Jurkat, Clone E6-1 (cell line): ENCODE results near the gene CLEC17A.
"Not testable (repeated sequence)": the region's sequence is repeated elsewhere in the genome, so short reads cannot be mapped to it uniquely, and the experiment has no call there.

Experiments
- DNase-seq: peaks from one replicate; pipeline ENCODE4 v3.0.0-alpha.2; 2011; ENCODE audit warnings: low read depth, low spot score
- H3K4me3 ChIP-seq: 2 replicates; pipeline ENCODE4 v1.5.1; 2011; ENCODE audit warnings: mild to moderate bottlenecking, low read length, control low read depth, moderate library complexity

Gene CLEC17A

GRCh38 chr19:14556662-14557188 lies 26.2 kb upstream of the CLEC17A start:
- no peak overlapping the region for H3K4me3 ChIP-seq
- peak; percentile 35 for DNase-seq

GRCh38 chr19:14558370-14559066 lies 24.4 kb upstream of the CLEC17A start:
- DNase-seq = no peak
- H3K4me3 ChIP-seq = no peak overlapping the region

GRCh38 chr19:14559916-14560775 lies 22.7 kb upstream of the CLEC17A start:
- no peak overlapping the region for H3K4me3 ChIP-seq
- DNase-seq = no peak

DNA sequence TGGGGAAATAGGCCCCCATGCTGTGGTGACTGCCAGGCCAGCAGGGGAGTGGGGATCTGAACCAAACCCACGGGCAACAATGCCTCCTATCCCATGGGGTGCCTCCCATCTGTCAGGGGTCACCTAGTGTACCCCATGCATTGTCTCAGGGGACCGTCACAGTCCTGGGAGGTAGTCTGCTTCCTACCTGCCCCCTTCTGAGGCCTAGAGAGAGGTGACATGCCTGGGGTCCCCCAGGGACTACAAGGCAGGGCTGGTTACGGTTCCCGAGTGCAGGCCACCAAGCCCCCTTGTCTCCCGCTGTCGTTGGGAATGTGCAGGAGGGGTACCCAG lies 22.1 kb upstream of the CLEC17A start:
- no peak overlapping the region for H3K4me3 ChIP-seq
- DNase-seq = no peak

DNA sequence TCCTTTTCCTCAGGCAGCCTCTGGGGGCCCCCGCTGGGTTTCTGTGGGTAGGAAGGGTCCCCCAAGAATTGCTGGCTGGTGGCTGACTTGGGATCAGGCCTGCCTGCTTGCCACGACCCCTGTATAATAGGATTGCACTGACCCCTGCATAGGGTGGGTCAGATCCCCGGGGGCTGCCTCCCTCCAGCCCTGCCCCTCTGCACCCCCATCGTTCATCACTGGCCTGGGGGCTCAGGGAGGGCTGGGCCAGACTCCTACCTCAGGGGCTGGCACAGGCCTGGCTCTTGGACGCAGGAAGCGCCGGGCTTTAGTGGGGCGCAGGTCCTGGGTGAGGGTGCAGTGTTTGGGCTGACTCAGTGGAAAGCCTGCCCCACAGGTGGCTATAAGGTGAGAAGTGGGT lies 21.6 kb upstream of the CLEC17A start:
- no peak for DNase-seq
- H3K4me3 ChIP-seq = no peak overlapping the region

GRCh38 chr19:14561847-14562351 lies 21.0 kb upstream of the CLEC17A start:
- DNase-seq = no peak
- H3K4me3 ChIP-seq = no peak overlapping the region

DNA sequence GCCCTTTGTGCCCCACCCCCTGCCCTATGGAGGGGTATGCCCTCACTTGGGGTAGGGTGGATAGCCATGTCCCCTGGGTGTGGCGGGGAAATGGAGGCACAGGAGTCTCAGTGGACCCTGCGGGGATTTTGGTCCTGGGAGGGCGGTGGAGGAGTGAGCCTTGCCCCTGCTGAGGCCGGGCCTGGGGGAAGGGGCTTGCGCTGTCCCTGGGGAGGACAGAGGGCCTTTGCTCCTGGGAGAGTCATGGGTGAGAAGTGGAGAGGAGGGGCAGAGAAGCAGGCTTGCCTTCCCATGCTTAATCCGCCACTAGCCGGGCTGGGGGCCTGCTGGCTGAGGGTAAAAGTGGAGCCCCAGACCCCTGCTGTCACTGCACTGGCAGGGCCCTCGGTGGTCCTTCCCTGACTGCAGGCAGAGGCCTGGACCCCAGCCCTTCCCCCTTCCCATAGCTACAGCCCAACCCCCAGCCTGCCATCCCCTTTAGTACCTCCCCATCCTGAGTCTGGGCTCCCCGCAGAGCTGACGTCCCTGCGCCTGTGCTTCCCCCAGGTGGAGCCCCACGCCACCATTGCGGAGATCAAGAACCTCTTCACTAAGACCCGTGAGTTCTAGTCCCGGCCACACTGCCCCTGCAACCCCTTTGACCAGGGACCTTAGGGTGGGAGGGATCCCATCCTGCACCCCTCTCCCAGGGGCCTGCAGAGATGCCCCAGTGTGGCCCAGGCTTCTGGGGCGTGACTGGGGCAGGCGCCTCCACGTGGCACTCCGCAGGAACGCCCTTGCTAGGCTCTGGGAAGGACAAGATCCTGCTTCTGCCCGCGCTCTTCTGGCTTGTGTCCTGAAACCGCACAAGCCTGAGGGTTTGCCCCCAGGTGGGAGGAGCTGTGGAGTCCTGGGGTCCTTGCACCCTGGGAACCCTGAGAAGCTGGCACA lies 20.0 kb upstream of the CLEC17A start:
- no peak overlapping the region for H3K4me3 ChIP-seq
- no peak for DNase-seq

DNA sequence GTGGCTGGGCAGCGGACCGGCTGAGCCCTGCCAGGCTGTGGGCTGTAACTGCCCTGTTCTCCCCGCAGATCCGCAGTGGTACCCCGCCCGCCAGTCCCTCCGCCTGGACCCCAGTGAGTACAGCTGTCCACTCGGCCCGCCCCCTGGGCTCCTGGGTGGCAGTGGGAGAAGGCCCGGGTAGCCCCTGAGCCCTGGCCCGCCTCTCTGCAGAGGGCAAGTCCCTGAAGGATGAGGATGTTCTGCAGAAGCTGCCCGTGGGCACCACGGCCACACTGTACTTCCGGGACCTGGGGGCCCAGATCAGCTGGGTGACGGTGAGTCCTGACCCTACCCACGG lies 19.3 kb upstream of the CLEC17A start:
- no peak overlapping the region for H3K4me3 ChIP-seq
- DNase-seq = no peak

- DNase-seq = peak; percentile 70
- H3K4me3 ChIP-seq = no peak overlapping the region
Measured at GRCh38 chr19:14563989-14564651, 18.8 kb upstream of the CLEC17A start.

DNA sequence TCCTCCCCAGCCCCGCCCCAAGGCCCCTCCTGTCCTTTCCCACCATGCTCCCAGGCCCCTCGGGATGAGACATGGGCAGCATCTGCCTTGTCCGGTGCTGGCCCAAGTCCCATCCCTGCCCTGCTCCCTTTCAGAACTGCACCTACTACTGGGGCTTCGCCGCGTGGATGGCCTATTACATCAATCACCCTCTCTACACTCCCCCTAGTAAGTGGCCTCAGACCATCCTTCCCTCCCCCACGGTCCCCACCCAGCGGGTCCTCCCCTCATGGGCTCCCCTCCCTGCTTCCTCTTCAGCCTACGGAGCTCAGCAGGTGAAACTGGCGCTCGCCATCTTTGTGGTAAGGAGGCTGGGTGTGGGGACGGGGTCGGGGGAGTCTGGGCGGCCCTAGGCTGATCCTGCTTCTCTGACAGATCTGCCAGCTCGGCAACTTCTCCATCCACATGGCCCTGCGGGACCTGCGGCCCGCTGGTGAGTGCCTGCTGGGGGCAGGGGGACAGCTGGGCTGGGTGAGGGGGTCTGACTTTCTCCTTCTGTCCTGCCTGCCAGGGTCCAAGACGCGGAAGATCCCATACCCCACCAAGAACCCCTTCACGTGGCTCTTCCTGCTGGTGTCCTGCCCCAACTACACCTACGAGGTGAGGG lies 18.1 kb upstream of the CLEC17A start:
- not testable (repeated sequence) for H3K4me3 ChIP-seq
- peak; percentile 21 for DNase-seq

DNA sequence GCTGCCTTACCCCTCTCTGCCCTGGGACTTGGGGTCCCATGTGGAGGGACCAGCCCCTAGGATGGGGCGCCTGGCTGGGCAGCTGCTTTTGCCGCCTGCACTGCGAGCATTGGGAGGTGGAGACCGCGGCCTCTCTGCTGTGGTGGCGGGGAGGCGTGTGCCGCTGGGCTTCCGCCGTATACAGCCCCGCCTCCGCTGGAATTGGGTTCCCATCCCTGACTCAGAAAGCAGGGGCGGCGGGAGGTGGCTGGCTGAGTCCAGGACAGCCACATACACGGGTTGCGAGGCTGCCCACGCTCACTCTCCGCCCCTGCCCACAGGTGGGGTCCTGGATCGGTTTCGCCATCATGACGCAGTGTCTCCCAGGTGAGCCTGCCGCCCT lies 17.6 kb upstream of the CLEC17A start:
- no peak for DNase-seq
- no peak overlapping the region for H3K4me3 ChIP-seq

- no peak overlapping the region for H3K4me3 ChIP-seq
- DNase-seq = no peak
Measured at GRCh38 chr19:14565765-14566711, 16.8 kb upstream of the CLEC17A start.

DNA sequence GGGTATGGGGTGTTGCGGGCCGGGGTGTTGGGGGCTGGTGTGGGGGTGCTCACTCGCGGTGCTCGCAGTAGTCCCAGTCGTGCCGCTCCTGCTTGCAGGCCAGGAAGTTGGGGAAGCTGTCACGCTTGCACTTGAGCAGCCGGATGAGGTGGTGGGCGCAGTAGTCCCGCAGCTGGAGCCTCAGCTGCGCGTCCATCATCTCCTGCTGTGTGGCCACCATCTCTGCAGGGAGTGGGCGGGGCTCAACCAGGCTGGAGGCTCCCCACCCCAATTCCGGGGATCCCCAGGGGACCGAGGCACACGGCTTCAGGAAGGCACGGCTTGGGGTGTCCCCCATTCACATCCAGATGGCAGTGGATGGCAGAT lies 16.2 kb upstream of the CLEC17A start:
- DNase-seq = no peak
- H3K4me3 ChIP-seq = no peak overlapping the region

GRCh38 chr19:14567079-14567478 lies 15.8 kb upstream of the CLEC17A start:
- H3K4me3 ChIP-seq = no peak overlapping the region
- DNase-seq = no peak

DNA sequence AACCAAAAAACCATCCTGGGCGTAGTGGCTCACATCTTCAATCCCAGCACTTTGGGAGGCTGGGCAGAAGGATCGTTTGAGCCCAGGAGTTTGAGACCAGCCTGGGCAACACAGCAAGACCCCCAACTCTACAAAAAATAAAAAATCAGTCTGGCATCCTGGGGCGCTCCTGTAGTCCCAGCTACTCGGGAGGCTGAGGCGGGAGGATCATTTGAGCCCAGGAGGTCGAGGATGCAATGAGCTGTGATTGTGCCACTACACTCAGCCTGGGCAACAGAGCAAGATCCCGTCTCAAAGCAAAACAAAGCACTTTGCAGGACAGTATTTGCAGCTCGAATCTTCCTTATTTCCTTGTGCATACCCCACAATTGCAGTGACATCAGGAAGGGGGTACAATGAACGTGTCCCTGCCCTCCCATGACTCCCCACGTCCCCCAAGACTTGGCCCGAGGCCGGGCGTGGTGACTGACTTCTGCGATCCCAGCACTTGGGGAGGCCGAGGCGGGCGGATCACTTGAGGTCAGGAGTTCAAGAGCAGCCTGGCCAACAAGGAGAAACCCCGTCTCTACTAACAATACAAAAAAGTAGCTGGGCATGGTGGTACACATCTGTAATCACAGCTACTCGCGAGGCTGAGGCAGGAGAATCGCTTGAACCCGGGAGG lies 11.9 kb upstream of the CLEC17A start:
- DNase-seq = no peak
- H3K4me3 ChIP-seq = peak overlapping the region; percentile 96

GRCh38 chr19:14571695-14572490 lies 11.0 kb upstream of the CLEC17A start, which contains the start of gene NDUFB7:
Gene NDUFB7, minus strand, starts transcription at chr19:14572066. Its CDS starts 66 bp downstream, at chr19:14572000.
- peak; percentile 92 for DNase-seq
- H3K4me3 ChIP-seq = peak within 1 kb of the TSS; percentile 96
